GM18951 (cell line): ENCODE measurements around the gene GALNT17.
"Not testable (repeated sequence)": the region's sequence is repeated elsewhere in the genome, so short reads cannot be mapped to it uniquely, and the experiment has no call there.

ENCODE experiments used
- POLR2A ChIP-seq: IDR thresholded peaks from 4 replicates; pipeline ENCODE4 v1.6.1; 2011; ENCODE audit warnings: mild to moderate bottlenecking; ENCODE audit not compliant: insufficient read length, insufficient read depth; ENCODE audit errors: extremely low read depth
- in situ Hi-C: fragments of 300-500 bp; cut with MboI; formaldehyde crosslinking; loops from one replicate; pipeline ENCODE4 v1.12.0; 2022; ENCODE audit warnings: low sequenced_read_pairs, mixed read lengths, inconsistent platforms; ENCODE audit not compliant: unreplicated experiment

GALNT17 gene

GRCh38 chr7:71544816-71545215 is 412.9 kb downstream of the GALNT17 start:
- in situ Hi-C loops, result no loop called here
- TF ChIP-seq POLR2A, result no peak

GRCh38 chr7:71547426-71547825 is 415.5 kb downstream of the GALNT17 start:
- in situ Hi-C loops, result no loop called here
- TF ChIP-seq POLR2A, result no peak

- TF ChIP-seq POLR2A, result no peak
- in situ Hi-C loops, result no loop called here
These were observed 416.8 kb downstream of the GALNT17 start for GRCh38 chr7:71548746-71549145.

- no peak for TF ChIP-seq POLR2A
- in situ Hi-C loops, result no loop called here
These were observed 421.4 kb downstream of the GALNT17 start for GRCh38 chr7:71553306-71553705.

- no peak for TF ChIP-seq POLR2A
- in situ Hi-C loops, result no loop called here
These were observed 423.8 kb downstream of the GALNT17 start for GRCh38 chr7:71555758-71556157.

GRCh38 chr7:71558806-71559613 is 427.1 kb downstream of the GALNT17 start:
- no peak for TF ChIP-seq POLR2A
- in situ Hi-C loops, result no loop called here

GRCh38 chr7:71560354-71560995 is 428.5 kb downstream of the GALNT17 start:
- TF ChIP-seq POLR2A, result no peak
- in situ Hi-C loops, result no loop called here

- TF ChIP-seq POLR2A, result no peak
- in situ Hi-C loops, result no loop called here
These were observed 431.3 kb downstream of the GALNT17 start for GRCh38 chr7:71563276-71563675.

GRCh38 chr7:71566376-71566775 is 434.4 kb downstream of the GALNT17 start:
- no peak for TF ChIP-seq POLR2A
- in situ Hi-C loops, result no loop called here

GRCh38 chr7:71566991-71567390 is 435.0 kb downstream of the GALNT17 start:
- TF ChIP-seq POLR2A, result no peak
- in situ Hi-C loops, result no loop called here

- in situ Hi-C loops, result no loop called here
- TF ChIP-seq POLR2A, result no peak
These were observed 442.4 kb downstream of the GALNT17 start for GRCh38 chr7:71574153-71574860.

- in situ Hi-C loops, result no loop called here
- TF ChIP-seq POLR2A, result no peak
These were observed 448.1 kb downstream of the GALNT17 start for GRCh38 chr7:71580027-71580426.

GRCh38 chr7:71584256-71584655 is 452.3 kb downstream of the GALNT17 start:
- no peak for TF ChIP-seq POLR2A
- in situ Hi-C loops, result no loop called here

GRCh38 chr7:71591876-71592275 is 459.9 kb downstream of the GALNT17 start:
- in situ Hi-C loops, result no loop called here
- no peak for TF ChIP-seq POLR2A

GRCh38 chr7:71592388-71592787 is 460.4 kb downstream of the GALNT17 start:
- in situ Hi-C loops, result not testable (repeated sequence)
